Islet precursor cell (in vitro differentiated cells): ENCODE data around the gene WDFY1.

Experiments
- DNase-seq: peaks from one replicate; pipeline ENCODE4 v3.0.0-alpha.2; 2018

Gene WDFY1

DNA sequence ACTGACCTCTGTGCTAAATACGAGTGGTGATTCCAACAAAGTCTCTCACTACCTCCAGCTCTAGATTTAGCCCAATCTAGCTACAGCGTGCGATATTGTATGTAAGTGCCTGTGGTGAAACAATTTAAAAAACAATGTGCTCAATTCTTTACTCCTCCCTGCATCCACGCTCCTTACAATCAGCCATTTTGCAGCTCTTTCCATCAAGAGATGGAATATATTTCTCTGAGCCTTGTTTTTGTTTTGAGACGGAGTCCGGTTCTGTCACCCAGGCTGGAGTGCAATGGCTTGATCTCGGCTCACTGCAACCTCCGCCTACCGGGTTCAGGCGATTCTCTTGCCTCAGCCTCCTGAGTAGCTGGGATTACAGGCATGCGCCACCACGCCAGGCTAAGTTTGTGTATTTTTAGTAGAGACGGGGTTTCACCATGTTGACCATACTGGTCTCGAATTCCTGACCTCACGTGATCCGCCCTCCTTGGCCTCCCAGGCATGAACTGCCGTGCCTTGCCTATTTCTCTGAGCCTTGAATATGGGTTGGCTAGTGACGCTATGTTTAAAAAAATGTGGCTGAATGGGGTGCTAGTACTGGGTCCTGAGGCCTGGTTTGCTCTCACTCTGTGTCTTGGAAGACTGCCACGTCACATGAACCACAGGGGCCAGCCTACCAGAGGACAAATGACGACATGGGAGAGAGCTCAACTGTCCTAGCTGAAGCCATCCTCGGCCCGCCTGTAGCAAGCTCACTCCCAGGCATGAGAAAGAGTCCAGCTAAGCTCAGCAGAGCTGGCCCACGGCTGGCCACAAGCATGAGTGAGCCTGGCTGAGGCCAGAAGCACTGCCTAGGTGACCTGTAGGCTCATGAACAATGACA lies 14.8 kb downstream of the WDFY1 start:
- DNase-seq: no peak

DNA sequence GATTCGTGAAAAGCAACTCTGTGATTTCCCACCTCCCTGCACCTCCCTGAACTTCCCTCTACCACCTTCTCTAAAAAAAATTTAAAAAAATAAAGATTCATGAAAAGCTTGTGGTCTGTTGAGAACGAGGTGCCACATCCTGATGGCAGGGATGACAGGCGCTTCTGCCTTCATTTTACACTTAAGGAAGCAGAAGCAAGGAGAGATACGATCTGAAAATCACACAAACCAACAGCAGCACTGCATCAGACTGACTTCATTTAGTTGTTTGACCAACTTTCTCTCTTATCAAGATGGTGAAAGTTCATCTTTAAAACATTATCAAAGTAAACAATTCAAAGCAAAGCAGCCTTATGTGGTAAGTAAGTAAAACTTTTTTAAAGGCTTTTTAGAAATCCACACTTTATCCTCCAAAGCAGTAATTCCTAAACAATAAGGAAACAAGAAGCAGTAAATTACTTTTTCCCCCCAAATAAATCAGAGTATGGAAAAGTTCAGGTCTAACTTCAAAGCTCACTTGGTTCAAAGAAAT lies 15.5 kb downstream of the WDFY1 start:
- DNase-seq: no peak

DNA sequence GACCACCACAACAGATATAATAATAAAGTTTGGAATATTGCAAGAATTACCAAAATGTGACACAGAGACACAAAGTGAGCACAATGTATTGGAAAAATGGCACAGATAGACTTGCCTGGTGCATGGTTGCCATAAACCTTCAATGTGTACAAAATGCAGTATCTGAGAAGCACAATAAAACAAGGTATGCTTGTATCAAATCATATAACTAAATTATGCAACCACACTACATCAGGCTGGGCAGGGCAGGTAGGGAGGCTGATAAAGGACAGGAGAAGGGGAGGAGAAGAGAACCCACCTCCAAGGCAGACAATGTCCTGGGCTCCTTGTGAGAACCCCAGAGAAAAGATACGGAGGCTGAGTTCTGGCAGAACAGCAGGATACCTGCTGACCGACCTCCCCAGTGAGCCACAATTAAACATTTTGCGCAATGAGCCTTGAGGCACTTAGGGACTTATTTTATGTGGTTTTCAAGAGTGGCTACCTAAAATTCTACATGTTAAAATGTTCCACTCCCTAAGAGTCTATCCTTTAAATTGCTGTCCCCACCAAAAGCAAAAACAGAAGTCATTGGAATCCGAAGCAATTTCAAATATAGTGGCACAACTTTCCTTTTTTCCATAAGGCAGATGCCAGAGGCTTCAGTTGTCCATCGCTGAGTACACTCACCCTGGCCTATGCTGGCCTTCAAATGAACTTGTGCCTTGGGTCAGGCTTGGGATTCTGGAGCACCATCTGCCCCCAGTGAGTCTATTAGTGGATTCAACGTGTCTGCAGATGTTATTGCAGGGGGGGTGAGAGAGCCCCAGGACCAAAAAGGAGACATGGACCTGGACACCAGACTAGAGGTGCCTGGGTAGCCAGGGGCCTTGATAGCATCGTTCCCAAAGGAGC lies 16.8 kb downstream of the WDFY1 start:
- DNase-seq: no peak

DNA sequence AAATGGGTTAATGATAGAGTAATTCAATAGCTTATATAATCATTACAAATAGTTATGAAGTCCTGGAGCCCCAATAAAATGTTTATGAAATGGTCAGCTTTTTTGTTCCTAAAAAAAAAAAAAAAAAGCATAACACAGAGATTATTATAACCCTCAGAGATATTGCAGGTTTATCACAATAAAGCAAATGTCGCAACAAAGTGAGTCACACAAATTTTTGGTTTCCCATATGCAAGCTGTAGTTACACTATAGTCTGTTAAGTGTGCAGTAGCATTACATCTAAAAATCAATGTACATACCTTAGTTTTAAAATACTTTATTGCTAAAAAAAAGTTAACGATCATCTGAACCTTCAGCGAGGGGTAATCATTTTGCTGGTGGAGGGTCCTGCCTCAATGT lies 20.0 kb downstream of the WDFY1 start:
- DNase-seq: no peak

DNA sequence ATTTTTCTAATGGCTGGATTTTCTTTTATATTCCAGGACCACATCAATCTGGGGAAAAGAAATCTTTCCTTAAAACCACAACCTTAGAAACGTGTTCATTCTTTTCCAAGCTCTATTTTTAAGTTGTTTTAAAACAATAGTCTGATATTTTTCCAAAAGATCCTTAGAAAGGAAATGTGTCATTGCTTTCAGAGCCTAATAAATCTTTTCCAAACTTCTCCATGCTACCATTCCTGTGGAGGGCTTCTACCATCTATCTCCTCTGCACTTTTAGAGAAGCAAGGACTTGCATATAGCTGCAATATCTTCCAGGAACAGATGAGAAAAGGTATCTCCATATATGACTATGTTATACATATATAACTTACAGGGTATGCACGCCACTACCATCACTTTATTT lies 21.2 kb downstream of the WDFY1 start:
- no peak for DNase-seq

DNA sequence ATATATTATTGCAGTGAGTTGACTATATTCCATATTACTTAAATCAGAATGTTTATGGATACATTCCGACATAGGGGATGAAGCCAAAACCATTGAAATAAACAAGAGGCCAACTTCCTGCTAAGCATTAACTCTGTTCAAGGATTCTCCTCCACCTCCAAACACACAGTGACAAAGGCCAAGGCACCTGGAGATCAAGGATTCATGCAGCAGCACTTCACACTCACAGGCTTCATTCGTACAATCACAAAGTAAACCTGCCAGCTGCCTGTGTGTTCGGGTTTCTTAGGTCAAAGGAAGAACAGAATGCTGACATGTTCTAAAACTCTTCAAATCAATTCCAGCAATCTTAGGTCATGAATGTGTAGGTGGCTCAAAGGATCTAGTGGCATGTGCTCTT lies 22.8 kb downstream of the WDFY1 start:
- no peak for DNase-seq

DNA sequence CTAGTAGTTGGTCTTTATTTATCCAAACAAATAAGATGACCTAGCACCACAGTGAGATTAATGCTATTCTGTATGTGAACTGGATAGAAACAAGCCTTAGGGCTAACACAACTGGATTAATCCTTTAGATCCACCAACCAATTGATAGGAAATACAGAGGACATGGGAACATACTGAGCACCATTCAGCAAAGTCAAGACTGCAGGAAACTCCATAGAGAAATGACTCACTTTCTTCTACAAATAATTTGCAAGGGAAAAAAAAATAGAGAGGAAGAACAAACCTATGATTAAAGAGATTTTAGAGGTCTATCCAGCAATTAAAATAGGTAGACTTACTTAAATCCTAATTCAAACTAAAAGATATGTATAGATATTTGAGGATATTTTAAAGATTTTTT lies 23.9 kb downstream of the WDFY1 start:
- DNase-seq: no peak

DNA sequence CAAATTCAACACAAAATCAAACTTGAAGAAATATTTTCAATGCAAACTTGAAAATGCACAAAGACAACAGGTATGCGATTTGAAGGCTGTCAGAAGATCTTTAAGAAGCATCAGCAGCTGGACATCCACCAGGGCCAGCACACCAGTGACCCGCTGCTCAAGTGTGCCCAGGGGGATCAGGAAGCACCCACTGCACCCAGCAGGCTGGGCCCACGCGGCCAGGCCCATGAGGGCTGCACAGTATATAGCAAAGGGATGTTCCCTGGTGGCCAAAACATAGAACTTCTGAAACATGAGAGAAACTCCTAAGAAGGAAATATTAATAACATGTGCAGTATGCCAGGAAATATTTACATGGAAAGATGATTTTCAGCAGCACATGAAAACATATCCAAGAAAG lies 25.0 kb downstream of the WDFY1 start:
- no peak for DNase-seq

DNA sequence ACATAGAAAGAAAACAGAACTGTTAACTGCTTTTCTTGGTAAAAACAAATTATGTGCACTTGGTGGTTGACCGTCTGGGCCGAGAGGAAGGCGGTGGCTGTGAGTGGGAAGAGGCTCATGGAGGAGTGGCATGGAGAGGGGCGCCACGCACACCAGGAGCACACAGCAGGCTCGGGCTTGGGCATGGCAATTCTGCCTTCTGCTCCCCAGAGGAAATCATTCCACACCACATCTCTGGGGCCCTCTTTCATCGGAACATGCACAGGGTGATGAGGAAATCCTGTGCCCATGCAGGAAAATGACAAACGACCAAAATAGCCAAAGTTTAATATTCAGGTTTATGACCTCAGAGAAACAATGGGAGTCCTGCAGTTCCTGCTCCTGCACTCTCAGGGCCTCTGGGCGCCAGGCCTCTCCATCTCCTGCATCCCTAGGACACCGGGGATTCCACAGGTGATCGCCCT lies 26.4 kb downstream of the WDFY1 start:
- no peak for DNase-seq

DNA sequence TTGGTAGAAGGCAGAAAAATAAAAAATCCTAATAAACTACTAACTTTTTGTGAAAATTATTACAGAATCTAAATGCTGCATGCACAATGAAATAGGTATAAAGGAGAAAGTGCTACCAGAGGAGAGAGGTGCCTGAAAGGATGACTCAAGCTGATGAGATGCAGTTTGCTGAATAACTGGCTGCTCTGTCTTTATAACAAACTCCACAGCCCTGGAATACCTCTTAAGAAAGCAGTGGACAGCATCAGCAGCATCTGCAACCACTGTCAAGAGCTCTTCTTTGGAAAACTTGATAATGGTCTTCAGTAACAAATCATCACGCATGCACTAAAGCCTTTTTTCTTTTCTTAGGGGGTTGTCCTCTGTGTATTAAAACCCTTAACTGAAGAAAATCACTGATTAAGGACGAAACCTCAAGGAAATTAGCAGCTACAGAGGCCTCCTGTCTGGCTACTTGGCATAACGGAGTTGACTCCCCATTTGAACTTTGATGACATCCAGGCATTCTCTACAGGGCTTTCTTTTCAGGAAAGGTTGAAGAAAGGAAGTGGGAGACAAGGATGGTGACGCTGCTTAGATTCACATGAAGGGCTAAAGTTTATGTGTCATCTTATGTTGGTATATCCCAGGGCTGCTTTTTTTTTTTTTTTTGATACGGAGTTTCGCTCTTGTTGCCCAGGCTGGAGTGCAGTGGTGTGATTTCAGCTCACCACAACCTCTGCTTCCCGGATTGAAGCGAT lies 28.8 kb downstream of the WDFY1 start:
- DNase-seq: no peak

DNA sequence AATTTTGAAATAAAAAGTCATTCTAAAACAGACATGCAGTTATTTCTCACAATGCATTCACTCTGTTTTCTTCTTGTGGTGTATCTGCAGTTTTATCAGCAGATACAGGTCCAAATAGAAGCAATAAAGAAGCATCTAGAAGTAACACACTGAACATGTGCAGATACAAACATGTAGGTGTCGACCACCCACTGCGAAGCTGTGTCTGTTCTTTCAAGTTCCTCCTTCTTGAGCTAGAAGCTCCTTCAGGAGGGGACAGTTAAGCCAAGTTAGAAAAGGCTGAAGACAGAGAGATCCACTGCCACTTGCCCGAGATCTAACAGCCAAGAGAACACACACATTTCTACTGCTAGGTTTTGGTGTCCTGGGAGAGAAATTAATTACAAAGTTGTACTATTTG lies 30.1 kb downstream of the WDFY1 start:
- no peak for DNase-seq

DNA sequence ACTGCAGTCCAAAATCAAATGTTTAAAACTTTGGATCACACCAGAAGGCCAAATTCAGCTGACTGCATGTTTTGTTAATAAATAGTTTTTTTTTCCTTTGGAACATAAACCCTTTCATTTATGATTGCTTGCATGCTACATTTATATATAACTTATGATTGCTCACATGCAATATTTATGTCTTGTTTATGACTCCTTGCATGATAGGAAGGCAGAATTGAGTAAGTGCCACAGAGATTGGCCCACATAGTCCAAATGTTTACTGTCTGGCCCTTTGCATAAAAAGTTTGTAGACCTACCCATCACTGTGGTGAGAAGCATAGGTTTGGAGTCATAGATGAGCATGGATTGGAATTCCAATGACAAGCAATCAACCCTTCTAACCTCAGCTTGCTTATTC lies 30.8 kb downstream of the WDFY1 start:
- DNase-seq: no peak

DNA sequence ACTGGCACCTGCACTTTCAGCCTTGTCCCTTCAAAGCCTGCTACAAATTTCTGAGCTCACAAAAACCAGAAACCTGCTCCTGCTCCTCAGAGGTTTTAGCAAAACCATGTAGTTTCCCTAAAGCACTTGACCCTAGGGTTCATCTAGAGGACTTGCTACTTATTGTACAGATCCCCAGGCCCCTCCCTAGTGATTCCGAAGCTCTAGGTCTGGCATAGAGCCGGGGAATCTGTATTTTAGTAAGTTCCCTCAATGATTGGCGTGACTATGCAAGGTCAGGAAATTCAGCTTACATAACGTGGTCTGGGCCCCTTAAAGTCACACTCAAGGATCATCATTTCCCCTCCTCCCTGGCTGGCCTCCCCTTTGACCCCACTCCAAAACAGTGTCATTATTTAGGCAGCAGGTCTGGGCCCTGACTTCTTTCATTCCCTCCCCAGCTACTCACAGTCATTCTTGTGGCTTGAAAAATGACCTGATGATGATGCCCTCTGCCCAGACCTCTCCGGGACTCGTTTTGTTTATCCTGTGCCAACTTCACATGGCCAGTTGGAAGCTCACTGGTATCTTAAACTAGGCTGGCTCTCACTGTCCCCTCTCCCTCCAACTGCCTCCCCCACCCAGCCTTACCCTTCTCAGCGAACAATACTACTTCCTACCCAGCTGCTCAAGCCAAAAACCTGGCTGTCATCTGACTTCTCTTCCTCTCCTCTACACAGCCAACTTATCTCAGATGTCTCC lies 36.0 kb downstream of the WDFY1 start:
- no peak for DNase-seq

DNA sequence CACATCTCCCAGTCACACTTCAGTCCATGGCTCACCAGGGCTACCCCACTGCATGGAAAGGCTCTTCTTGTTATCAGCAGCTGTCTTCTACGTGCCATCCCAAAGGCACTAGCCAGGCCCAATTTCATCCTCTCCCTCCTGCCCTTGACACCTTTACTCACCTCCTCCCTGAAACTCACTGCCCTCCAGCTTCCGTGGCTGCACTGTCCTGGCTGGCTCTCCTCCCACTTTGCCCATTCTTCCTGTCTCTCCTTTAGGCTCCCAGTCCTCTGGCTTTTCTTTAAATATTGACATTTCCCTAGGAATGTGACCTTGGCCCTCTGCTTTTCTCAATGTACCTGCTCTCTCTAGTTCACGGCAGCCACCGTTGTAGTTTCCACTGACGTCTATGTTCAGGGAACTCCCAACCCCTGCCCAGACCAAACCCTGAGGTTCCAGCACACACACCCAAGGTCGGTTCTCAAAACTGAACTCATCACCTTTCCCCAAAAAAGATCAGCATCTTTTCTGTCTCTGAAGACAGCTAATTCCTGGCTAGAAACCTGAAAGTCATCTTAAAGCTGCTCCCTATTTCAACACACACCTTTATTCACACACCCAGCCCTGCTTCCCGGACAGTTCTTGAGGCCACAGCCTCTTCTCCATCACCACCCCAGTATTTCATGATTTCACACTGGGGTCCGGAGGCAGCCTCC lies 36.7 kb downstream of the WDFY1 start:
- peak; percentile 44 for DNase-seq

DNA sequence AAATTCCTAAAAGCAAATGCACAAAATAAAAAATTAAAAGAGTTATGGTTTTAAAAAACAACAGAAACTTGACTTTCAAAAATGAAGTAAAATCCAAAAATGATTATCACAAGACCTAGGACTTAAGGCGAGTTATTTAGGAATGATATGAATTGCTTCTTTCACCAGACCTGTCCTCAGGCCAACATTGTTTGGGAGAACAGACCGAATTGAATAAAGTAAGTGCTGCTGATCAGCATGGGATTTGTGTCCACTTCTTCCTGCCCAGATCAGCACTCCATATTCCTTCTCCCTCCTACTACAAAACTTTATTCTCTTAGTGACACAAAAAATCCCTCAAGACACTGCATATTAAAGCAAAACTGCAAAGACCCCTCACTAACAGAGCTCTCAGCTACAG lies 39.1 kb downstream of the WDFY1 start:
- no peak for DNase-seq

DNA sequence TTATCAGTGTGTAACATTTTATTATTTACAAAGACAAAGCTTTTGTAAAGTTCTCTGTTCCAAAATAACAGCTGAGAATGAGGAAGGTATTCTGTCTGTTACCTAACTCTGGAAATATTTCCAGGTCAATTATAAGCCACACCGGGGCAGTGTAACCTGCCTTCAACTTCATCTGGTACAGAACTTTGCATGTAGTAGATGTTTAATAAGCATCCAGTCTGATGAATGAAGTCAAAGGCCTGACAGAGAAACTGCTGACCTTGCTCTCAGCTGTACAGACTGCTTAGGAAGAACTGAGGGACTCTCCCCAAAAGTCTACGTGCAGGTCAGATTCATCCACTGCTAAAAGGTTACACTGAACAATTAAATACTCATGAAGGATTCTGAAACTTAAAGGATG lies 43.3 kb downstream of the WDFY1 start:
- no peak for DNase-seq

DNA sequence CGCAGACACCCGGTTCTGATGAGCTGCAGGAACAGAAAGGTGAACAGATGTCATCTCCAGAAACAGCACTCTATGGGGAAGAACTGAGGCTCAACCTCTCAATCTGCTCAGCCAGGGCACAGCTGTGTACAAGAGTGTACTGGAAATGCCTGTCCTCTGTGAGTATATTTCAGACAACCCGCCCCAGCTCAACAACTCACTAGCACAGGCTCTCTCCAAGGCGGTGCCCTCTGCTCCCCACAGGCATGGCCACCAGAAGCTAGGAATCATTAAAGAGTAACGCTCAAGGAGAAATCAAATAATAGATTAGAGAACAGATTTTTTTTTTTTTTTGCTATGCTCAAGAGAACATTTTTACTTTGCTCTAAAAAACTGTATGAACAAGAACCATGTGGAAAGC lies 43.8 kb downstream of the WDFY1 start:
- no peak for DNase-seq

DNA sequence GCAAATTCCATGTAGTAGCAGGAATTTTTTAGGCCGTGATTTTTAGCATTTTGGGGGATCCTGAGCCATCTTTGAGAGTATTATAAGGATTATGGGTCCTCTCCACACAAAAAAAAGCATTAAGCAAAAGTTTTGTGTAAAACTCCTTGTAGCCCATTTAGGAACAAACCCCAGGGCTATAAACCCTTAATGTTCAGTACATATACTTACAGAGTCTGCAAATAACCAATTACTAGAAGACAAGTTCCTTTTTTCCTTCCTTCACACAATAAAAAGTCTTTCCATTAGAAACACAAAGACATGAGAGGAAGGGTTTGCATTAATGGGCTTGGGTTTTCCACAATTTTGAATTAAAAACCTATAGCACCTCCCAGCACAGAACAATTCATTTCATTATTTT lies 44.6 kb downstream of the WDFY1 start:
- DNase-seq: no peak

DNA sequence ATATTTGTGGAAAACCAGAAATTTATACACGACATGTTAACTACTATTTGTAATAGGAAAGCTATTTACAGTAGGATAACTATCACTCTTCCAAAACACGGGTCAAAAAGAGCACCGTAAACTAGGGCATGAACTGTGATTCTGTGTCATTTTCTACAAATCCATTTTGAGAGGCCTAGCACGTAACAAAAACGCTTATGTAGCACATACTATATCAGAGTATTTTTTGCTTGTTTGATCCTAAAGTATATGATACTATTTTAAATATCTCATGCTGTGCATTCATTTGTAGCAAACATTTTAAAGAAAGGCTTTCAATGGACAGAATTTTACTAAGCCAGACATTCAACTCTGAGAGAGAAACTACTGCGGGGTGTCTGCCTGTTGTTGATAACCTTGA lies 45.1 kb downstream of the WDFY1 start:
- no peak for DNase-seq

DNA sequence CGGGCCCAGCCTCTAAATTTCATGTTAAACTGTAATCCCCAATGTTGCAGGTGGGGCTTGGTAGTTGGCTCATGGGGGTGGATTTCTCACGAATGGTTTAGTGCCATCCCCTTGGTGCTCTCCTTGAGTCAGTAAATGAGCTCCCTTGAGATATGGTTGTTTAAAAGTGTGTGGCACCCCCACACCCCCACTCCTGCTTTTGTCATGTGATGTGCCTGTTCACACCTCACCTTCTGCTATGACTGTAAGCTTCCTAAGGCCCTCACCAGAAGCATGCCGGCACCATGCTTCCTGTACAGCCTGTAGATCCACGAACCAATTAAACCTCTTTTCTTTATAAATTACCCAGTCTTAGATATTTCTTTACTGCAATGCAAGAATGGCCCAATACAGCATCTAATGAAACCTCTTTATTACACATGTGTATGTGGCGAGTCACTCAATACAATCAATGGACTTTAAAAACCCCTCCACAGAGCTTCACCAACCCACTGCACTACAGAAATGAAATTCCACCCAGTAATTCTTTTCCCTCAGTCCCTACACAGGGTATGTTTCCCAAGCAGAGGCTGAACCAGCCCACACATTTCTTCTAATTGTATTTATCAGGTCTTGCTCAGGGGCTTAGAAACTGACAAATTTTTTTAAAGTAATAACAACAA lies 47.3 kb downstream of the WDFY1 start:
- no peak for DNase-seq

DNA sequence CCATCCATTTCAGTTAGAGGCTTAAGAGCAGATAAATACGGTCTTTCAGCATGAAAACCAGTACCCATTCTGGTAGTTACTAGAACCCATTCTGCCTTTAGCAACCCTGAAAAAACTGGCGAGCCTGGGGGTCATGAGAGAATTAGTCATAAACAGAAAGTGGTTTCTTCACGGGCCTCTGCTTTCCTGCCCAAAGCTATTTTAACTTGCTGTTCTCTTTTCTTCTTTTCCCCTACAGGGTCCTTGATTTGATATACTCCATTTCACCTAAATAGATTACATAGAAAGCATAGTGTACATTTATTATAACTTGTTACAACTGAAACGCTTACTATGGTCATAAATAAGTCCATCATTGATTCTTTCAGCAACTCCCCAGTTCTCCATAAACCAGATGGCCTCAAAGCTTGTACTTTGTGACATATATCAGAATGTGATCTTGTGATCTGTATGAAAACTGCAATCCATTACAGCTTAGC lies 48.3 kb downstream of the WDFY1 start:
- no peak for DNase-seq
